Esophagus muscularis mucosa (tissue), 4 donors: Measurements from ENCODE around the gene TESK1. TPM values are rescaled to one million over a fixed set of nuclear protein-coding genes. Genes with fewer than 3 reads are reported as not detected.

Experiments used
- DNase-seq: peaks from one replicate; pipeline ENCODE4 v3.0.0-alpha.2; 2017; ENCODE audit errors: extremely low spot score
- H3K27ac ChIP-seq, 4 donors: fragments of 200-600 bp; sonication (generic); replicated peaks in 1 of 4; 1 replicate in 3 of 4; 2 replicates in 1 of 4; pipeline ENCODE4 v1.5.1; 2016 to 2019; ENCODE audit warnings: mild to moderate bottlenecking in 1 of 4
- H3K27me3 ChIP-seq, 4 donors: fragments of 200-600 bp; sonication (generic); one replicate each; pipeline versions ENCODE4 v1.5.1 to v1.6.0; 2016 to 2019
- H3K36me3 ChIP-seq, 4 donors: fragments of 200-600 bp; sonication (generic); one replicate each; pipeline ENCODE4 v1.5.1; 2016 to 2019
- H3K4me1 ChIP-seq, 4 donors: fragments of 200-600 bp; sonication (generic); one replicate each; pipeline ENCODE4 v1.5.1; 2016 to 2019
- H3K4me3 ChIP-seq, 4 donors: fragments of 200-600 bp; sonication (generic); 1 replicate in 2 of 4; 2 replicates in 2 of 4; pipeline ENCODE4 v1.5.1; 2016 to 2019; ENCODE audit warnings: mild to moderate bottlenecking in 4 of 4, moderate library complexity in 1 of 4
- H3K9me3 ChIP-seq, 4 donors: fragments of 200-600 bp; sonication (generic); 1 replicate in 3 of 4; 2 replicates in 1 of 4; pipeline ENCODE4 v1.5.1; 2016 to 2019
- EP300 ChIP-seq: sonication (generic); formaldehyde crosslinking; IDR thresholded peaks from one replicate; pipeline ENCODE4 v1.6.1; 2017; ENCODE audit warnings: antibody characterized with exemption
- POLR2A ChIP-seq: fragments of 450-650 bp; IDR thresholded peaks from one replicate; pipeline ENCODE4 v1.6.1; 2017; ENCODE audit warnings: antibody characterized with exemption, moderate library complexity, mild to moderate bottlenecking, low read depth
- POLR2AphosphoS5 ChIP-seq, 2 donors: sonication (generic); formaldehyde crosslinking; IDR thresholded peaks; one replicate each; pipeline ENCODE4 v1.6.1; 2017; ENCODE audit warnings: antibody characterized with exemption in 2 of 2
- WGBS: methylation state at CpG from one replicate; pipeline ENCODE4 v1.1.5; 2018; 5-methylcytosine and 5-hydroxymethylcytosine counted together
- intact Hi-C: fragments of 100-400 bp; cut with DNase I; formaldehyde crosslinking; loops from one replicate; pipeline ENCODE4 v1.15.1; 2023
- total RNA-seq, 4 donors: library from RNA; depleted of rRNA; stranded (reverse); fragments of >200 nt; gene quantifications; one replicate each; pipeline versions ENCODE4 v1.1.0 to v1.2.1, GENCODE V29; 2016
- TF ChIP-seq, protein P1 (sequence below), 3 experiments: fragments of 200-600 bp in 2 of 3; fragments of 450-650 bp in 1 of 3; sonication (generic) in 2 of 3; IDR thresholded peaks; one replicate each; pipeline ENCODE4 v1.5.1; 2017 to 2019; ENCODE audit warnings: antibody characterized with exemption in 3 of 3, mild to moderate bottlenecking in 2 of 3, moderate library complexity in 1 of 3

Gene TESK1
- total RNA-seq, 4 donors from 2014 or later = 48.2 to 80.6 (median 63.4) TPM

DNA sequence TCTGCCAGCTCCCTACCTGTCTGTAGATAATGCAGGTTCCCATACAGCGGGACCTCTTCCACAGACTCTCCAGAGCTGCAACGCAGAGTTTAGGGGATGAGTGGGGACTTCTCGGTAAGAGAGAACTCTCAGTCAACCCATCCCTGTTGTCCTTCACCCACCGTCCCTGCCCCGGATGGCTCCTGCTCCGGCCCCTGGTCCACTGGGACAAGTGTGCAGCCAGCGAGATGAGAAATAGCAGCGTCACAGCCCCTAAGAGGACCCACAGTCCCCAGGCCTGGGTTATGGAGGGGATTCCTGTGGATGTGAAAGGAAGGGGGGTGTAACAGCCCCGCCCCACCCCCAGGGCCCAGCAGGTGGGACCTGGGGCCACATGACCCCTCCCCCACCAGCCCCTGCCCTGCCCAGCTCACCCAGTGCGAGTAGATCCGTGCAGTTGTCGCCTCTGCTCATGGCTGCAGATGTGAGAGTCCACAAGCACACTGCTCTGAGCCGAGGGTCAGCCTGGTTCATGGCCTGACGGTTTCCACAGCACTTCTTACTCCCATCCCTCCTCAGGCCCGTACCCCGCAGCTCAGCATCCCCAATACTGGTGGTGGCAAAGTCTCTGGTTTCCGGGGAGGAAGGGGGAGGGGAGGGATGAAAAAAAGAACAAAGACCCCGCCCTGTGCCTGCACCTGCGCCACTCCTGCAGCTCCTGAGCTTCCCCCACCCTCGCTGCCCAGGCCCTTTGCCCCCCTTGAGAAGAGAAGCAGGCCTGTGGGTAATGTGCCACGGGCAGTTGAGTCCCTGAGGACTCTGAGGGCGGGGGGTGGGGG lies 45.5 kb downstream of the TESK1 start, which contains the start of gene SIT1:
SIT1 (minus strand) TSS at position 591 of the 818 bp plus-strand sequence; CDS start at position 513, 78 bp downstream.
- no peak for TF ChIP-seq POLR2AphosphoS5 (IDR thresholded peaks at IDR 0.05)
- TF ChIP-seq EP300 = no peak
- no peak for TF ChIP-seq POLR2A
- TF ChIP-seq, protein P1, sequence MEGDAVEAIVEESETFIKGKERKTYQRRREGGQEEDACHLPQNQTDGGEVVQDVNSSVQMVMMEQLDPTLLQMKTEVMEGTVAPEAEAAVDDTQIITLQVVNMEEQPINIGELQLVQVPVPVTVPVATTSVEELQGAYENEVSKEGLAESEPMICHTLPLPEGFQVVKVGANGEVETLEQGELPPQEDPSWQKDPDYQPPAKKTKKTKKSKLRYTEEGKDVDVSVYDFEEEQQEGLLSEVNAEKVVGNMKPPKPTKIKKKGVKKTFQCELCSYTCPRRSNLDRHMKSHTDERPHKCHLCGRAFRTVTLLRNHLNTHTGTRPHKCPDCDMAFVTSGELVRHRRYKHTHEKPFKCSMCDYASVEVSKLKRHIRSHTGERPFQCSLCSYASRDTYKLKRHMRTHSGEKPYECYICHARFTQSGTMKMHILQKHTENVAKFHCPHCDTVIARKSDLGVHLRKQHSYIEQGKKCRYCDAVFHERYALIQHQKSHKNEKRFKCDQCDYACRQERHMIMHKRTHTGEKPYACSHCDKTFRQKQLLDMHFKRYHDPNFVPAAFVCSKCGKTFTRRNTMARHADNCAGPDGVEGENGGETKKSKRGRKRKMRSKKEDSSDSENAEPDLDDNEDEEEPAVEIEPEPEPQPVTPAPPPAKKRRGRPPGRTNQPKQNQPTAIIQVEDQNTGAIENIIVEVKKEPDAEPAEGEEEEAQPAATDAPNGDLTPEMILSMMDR (IDR thresholded peaks at IDR 0.05) = no peak
- no peak for DNase-seq
- 74% methylated on average over 14 of the region's 22 CpGs for WGBS
- Histone ChIP-seq H3K27ac (no peak within 1 kb of the TSS), H3K4me1 (peaks cover 8 to 27% (median 20%) of the 10 kb centered on the region in 4 donors), H3K9me3 (no peaks in the 10 kb centered on the region), H3K27me3 (no peaks in the 10 kb centered on the region), H3K4me3 (peak within 1 kb of the TSS in 1 of 4 donors; percentile 32), H3K36me3 (no peaks in the 10 kb centered on the region)
- intact Hi-C loops = no loop called here

DNA sequence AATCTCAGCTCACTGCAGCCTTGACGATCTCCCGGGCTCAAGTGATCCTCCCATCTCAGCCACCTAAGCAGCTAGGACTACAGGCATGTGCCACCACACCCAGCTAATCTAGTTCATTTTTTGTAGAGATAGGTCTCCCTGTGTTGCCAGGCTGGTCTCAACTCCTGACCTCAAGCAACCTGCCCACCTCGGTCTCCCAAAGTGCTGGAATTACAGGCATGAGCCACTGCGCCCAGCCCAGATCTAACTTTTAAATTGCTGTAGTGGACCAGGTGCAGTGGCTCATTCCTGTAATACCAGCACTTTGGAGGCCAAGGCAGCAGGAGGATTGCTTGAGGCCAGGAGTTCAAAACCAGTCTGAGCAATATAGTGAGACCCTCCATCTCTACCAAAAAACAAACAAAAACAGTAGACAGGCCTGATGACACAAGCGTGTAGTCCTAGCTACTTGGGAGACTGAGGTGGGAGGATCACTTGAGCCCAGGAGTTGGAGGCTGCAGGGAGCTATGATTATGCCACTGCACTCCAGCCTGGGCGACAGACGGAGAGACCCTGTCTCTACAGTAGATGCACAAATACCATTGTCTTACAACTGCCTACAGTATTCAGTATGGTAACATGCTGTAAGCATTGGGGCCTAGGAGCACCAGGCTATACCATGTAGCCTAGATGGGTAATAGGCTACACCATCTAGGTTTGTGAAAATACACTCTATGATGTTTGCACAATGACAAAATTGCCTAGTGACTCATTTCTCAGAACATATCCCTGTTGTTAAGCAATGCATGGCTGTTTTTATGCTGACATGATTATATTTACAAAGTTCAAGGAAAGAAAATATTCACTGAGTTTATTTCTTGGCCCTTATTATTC lies 47.1 kb downstream of the TESK1 start:
- WGBS = 88% methylated on average over 7 of the region's 7 CpGs
- no peak for DNase-seq
- TF ChIP-seq POLR2AphosphoS5 (IDR thresholded peaks at IDR 0.05) (no peak), EP300 (no peak), POLR2A (no peak)
- TF ChIP-seq, protein P1 (IDR thresholded peaks at IDR 0.05) = no peak
- H3K27ac ChIP-seq = no peak overlapping the region
- H3K4me3 ChIP-seq = no peak overlapping the region
- no peaks in the 10 kb centered on the region for H3K9me3 ChIP-seq
- peaks cover 8 to 23% (median 19%) of the 10 kb centered on the region in 4 donors for H3K4me1 ChIP-seq
- no peaks in the 10 kb centered on the region for H3K36me3 ChIP-seq
- intact Hi-C loops = no loop called here
- H3K27me3 ChIP-seq = no peaks in the 10 kb centered on the region

DNA sequence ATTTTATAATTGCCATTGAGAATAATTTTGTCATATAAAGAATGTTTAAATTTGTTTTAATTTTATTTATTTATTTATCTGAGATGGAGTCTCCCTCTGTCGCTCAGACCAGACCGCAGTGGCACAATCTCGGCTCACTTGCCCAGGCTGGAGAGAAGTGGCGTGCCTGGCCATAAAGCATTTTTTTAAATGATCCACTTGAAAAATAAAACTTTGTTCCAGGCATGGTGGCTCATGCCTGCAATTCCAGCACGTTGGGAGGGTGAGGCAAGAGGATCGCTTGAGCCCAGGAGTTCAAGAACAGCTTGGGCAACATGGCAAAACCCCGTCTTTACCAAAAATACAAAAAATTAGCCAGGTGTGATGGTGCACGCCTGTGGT lies 47.8 kb downstream of the TESK1 start:
- DNase-seq = no peak
- Histone ChIP-seq H3K4me1 (peaks cover 8 to 22% (median 18%) of the 10 kb centered on the region in 4 donors), H3K36me3 (no peaks in the 10 kb centered on the region), H3K4me3 (no peak overlapping the region), H3K9me3 (no peaks in the 10 kb centered on the region), H3K27me3 (no peaks in the 10 kb centered on the region), H3K27ac (no peak overlapping the region)
- TF ChIP-seq POLR2AphosphoS5 (IDR thresholded peaks at IDR 0.05) = no peak
- no peak for TF ChIP-seq POLR2A
- no peak for TF ChIP-seq EP300
- TF ChIP-seq, protein P1 (IDR thresholded peaks at IDR 0.05) = no peak
- intact Hi-C loops = no loop called here
- 87% methylated on average over 8 of the region's 8 CpGs for WGBS

DNA sequence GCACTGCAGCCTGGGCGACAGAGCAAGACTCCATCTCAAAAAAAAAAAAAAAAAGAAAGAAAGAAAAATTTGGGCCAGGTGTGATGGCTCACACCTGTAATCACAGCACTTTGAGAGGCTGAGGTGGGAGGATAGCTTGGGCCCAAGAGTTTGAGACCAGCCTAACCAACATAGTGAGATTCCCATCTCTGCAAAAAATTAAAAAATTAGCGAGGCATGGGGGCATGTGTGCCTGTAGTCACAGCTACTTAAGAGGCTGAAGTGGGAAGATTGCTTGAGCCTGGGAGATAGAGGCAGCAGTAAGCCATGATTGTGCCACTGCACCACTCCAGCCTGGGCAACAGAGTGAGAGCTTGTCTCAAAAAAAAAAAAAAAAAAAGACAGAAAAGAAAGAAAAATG lies 48.5 kb downstream of the TESK1 start:
- DNase-seq = no peak
- Histone ChIP-seq H3K4me3 (no peak overlapping the region), H3K36me3 (no peaks in the 10 kb centered on the region), H3K4me1 (peaks cover 8 to 22% (median 17%) of the 10 kb centered on the region in 4 donors), H3K9me3 (no peaks in the 10 kb centered on the region), H3K27me3 (no peaks in the 10 kb centered on the region), H3K27ac (no peak overlapping the region)
- no peak for TF ChIP-seq POLR2A
- intact Hi-C loops = no loop called here
- WGBS = 88% methylated on average over 2 of the region's 2 CpGs

DNA sequence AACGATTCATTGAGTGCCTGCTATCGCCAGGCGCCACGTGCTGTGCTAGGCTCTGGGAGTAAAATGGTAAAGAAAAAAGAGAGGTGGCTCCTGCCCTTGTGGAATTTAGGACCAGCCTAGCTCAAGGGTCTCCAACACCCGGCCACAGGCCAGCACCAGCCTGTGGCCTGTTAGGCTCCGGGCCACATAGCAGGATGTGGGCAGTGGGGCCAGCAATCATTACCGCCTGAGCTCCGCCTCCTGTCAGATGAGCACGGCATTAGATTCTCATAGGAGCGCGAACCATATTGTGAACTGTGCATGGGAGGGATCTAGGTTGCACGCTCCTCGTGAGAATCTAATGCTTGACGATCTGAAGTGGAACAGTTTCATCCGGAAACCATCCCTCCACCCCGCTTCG lies 51.3 kb downstream of the TESK1 start:
- Histone ChIP-seq H3K36me3 (peaks cover 0 to 17% (median 9%) of the 10 kb centered on the region in 4 donors), H3K9me3 (no peaks in the 10 kb centered on the region), H3K27me3 (no peaks in the 10 kb centered on the region), H3K4me3 (peak overlapping the region in 1 of 4 donors; percentile 97), H3K4me1 (peaks cover 33 to 41% (median 38%) of the 10 kb centered on the region in 4 donors), H3K27ac (peak overlapping the region; percentile 95 to 99 (median 98))
- 78% methylated on average over 15 of the region's 17 CpGs for WGBS
- no peak for TF ChIP-seq EP300
- no peak for TF ChIP-seq POLR2A
- TF ChIP-seq, protein P1 (IDR thresholded peaks at IDR 0.05) = no peak
- no peak for TF ChIP-seq POLR2AphosphoS5 (IDR thresholded peaks at IDR 0.05)
- intact Hi-C loops = no loop called here
- peak; percentile 82 for DNase-seq
